Kidney epithelial cell (primary cell): Measurements from ENCODE around the gene MYO10. TPM values are rescaled to one million over a fixed set of nuclear protein-coding genes. Genes with fewer than 3 reads are reported as not detected.

Source experiments
- DNase-seq: peaks from one replicate; pipeline ENCODE4 v3.0.0-alpha.2; 2010; ENCODE audit warnings: low read depth
- H3K27me3 ChIP-seq: 2 replicates; pipeline ENCODE4 v1.6.0; 2011; ENCODE audit warnings: low read length; ENCODE audit not compliant: control insufficient read depth, insufficient read depth
- H3K36me3 ChIP-seq: 2 replicates; pipeline ENCODE4 v1.5.1; 2011; ENCODE audit warnings: low read length; ENCODE audit not compliant: control insufficient read depth, insufficient read depth
- H3K4me3 ChIP-seq: 2 replicates; pipeline ENCODE4 v1.5.1; 2011; ENCODE audit warnings: low read depth, mild to moderate bottlenecking, control low read depth, low read length
- total RNA-seq: library from RNA; depleted of rRNA; stranded (reverse); fragments of >200 nt; gene quantifications from 2 replicates; pipeline ENCODE4 v1.2.3, GENCODE V29; 2015
- TF ChIP-seq, protein P1 (sequence below): IDR thresholded peaks from 2 replicates; pipeline ENCODE4 v1.5.1; 2011; ENCODE audit warnings: mild to moderate bottlenecking, moderate library complexity, low read length, control low read depth, inconsistent platforms; ENCODE audit not compliant: insufficient read depth, poor library complexity, severe bottlenecking

MYO10 gene
- total RNA-seq, 1 donor from 2014 or later, result 80.3 TPM

DNA sequence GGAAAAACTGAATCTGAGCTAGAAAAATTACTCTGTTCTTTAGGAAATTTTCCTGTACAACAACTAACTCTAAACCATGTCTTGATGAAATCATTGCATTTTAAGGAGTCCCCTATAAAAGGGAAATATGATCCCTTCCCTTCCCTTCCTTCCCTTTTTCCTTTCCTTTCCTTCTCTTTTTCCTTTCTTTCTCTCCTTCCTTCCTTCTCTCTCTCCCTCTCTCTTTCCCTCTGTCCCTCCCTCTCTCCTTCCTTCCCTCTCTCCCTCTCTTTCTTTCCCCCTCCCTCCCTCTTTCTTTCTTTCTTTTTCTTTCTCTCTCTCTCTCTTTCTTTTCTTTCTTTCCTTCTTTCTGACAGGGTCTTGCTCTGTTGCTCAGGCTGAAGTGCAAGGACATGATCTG is 42.2 kb upstream of the MYO10 start:
- Histone ChIP-seq H3K27me3 (no peaks in the 10 kb centered on the region), H3K4me3 (no peak overlapping the region), H3K36me3 (no peaks in the 10 kb centered on the region)
- TF ChIP-seq, protein P1, sequence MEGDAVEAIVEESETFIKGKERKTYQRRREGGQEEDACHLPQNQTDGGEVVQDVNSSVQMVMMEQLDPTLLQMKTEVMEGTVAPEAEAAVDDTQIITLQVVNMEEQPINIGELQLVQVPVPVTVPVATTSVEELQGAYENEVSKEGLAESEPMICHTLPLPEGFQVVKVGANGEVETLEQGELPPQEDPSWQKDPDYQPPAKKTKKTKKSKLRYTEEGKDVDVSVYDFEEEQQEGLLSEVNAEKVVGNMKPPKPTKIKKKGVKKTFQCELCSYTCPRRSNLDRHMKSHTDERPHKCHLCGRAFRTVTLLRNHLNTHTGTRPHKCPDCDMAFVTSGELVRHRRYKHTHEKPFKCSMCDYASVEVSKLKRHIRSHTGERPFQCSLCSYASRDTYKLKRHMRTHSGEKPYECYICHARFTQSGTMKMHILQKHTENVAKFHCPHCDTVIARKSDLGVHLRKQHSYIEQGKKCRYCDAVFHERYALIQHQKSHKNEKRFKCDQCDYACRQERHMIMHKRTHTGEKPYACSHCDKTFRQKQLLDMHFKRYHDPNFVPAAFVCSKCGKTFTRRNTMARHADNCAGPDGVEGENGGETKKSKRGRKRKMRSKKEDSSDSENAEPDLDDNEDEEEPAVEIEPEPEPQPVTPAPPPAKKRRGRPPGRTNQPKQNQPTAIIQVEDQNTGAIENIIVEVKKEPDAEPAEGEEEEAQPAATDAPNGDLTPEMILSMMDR, result no peak
- DNase-seq, result no peak

DNA sequence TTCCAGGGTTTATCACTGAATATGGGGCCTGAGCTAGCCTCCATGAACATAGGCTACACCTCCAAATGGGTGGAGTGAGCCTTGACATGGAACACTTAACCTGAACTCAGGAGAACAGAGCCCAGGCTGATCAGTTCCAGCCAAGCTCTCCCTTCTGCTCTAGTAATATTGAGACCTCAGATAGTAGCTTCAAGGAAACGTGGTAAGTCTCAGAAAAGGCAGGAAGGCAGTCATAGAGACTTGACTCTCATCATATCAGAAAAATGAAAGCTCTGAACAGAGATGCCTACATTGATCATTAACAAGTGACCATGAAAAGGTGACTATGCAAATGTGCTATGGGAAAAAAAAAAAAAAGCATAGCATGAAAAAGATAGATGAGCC is 40.5 kb upstream of the MYO10 start:
- DNase-seq, result no peak
- TF ChIP-seq, protein P1, result no peak
- H3K27me3 ChIP-seq, result no peaks in the 10 kb centered on the region
- H3K36me3 ChIP-seq, result no peaks in the 10 kb centered on the region
- no peak overlapping the region for H3K4me3 ChIP-seq

DNA sequence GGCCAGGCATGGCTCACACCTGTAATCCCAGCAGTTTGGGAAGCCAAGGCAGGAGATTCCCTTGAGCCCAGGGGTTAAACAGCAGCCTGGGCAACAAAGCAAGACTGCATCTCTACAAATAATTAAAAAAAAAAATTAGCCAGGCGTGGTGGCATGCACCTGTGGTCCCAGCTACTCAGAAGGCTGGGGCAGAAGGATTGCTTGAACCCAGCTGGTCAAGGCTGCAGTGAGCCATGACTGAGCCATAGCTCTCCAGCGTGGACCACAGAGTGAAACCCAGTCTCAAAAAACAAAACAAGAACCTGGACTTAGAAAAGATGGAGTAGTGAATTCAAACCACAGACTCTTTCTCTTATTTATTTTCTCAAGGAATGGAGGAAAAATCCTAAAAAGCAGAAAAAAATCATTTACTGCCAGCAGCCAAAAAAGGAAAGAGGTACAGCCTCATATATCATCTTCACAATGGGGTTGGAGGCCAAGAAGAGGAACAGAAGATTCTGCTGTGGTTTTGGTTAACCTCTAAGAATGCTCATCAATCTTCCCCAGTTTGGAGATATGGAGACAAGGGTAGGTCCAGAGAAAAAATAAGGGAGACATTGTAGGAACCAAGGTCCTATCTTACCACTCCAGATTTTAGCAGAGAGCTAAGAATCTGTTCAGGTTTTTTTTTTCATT is 40.0 kb upstream of the MYO10 start:
- DNase-seq, result no peak
- TF ChIP-seq, protein P1, result no peak

DNA sequence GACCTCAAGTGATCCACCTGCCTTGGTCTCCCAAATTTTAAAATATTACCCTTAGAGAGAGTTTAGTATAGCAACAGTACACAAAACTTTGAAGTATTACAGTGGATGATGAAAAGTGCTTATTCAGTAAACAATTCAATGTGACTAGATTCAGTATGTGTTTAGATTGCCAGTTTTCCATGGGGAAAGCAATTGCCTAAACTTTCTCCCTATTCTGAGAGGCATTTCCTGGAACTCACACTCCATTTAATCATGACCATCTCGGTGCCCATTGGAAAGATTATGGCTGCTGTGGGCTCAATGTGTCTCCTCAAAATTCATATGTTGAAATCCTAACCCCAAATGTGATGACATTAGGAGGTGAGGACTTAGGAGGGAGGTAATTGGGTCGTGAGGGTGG is 38.9 kb upstream of the MYO10 start:
- TF ChIP-seq, protein P1, result no peak

More for the DNA sequence above, 40.0 kb upstream of the MYO10 start:
- no peak overlapping the region for H3K4me3 ChIP-seq
- H3K36me3 ChIP-seq, result no peaks in the 10 kb centered on the region
- no peaks in the 10 kb centered on the region for H3K27me3 ChIP-seq

DNA sequence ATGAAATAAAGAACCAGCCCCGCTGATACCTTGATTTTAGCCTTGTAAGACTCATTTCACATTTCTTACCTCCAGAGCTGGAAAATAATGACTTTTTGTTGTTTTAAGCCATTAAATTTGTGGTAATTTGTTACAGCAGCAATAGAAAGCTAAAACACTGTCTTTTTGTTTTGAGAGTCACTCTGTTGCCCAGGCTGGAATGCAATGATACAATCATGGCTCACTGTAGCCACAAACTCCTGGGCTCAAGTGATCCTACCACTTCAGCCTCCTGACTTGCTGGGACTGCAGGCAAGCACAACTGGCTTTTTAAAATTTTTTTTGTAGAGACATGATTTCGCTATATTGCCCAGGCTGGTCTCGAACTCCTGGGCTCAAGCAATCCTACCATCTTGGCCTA is 34.7 kb upstream of the MYO10 start:
- Histone ChIP-seq H3K27me3 (no peaks in the 10 kb centered on the region), H3K36me3 (no peaks in the 10 kb centered on the region), H3K4me3 (no peak overlapping the region)
- TF ChIP-seq, protein P1, result no peak
- no peak for DNase-seq

More for the DNA sequence above, 38.9 kb upstream of the MYO10 start:
- H3K36me3 ChIP-seq, result no peaks in the 10 kb centered on the region
- DNase-seq, result no peak
- no peaks in the 10 kb centered on the region for H3K27me3 ChIP-seq
- no peak overlapping the region for H3K4me3 ChIP-seq

DNA sequence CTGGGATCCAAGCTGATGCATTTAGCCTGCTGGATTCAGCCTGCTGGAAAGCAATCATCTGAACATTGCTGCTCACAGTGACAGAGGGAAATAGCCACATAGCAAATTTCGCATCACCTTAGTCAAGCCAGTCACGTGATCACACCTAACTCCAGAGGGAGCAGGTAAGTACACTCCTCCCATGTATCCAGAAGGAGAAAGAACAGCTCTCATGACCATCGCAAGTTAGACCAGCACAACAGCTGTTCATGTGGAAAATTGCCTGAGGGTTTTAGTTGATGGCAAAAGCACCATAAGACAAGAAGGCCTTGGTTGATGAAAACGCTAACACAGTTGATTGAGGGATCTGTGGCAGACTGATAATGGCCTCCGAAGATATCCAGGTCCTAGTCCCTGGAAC is 34.2 kb upstream of the MYO10 start:
- no peak for DNase-seq
- TF ChIP-seq, protein P1, result no peak
- no peaks in the 10 kb centered on the region for H3K36me3 ChIP-seq

More for the DNA sequence above, 34.2 kb upstream of the MYO10 start:
- Histone ChIP-seq H3K4me3 (no peak overlapping the region), H3K27me3 (no peaks in the 10 kb centered on the region)
